Glutamatergic neuron (in vitro differentiated cells): Measurements from ENCODE around the gene LOC101059915.
"Not testable (repeated sequence)": the region's sequence is repeated elsewhere in the genome, so short reads cannot be mapped to it uniquely, and the experiment has no call there.

Experiments
- DNase-seq: peaks from one replicate; pipeline ENCODE4 v3.0.0; 2022
- H3K27ac Mint-ChIP-seq: one replicate; pipeline ENCODE4 v1.8.0; 2020; ENCODE audit warnings: mild to moderate bottlenecking, mixed read lengths, inconsistent platforms; ENCODE audit not compliant: unreplicated experiment
- H3K27me3 Mint-ChIP-seq: one replicate; pipeline ENCODE4 v1.8.0; 2020; ENCODE audit warnings: mild to moderate bottlenecking, moderate library complexity, mixed read lengths, inconsistent platforms; ENCODE audit not compliant: unreplicated experiment
- H3K36me3 Mint-ChIP-seq: one replicate; pipeline ENCODE4 v1.8.0; 2020; ENCODE audit warnings: mild to moderate bottlenecking, mixed read lengths, inconsistent platforms; ENCODE audit not compliant: unreplicated experiment
- H3K4me1 Mint-ChIP-seq: one replicate; pipeline ENCODE4 v1.8.0; 2020; ENCODE audit warnings: mild to moderate bottlenecking, low read depth, mixed read lengths, inconsistent platforms; ENCODE audit not compliant: unreplicated experiment
- H3K4me3 Mint-ChIP-seq: one replicate; pipeline ENCODE4 v1.8.0; 2020; ENCODE audit warnings: mild to moderate bottlenecking, mixed read lengths, inconsistent platforms; ENCODE audit not compliant: unreplicated experiment
- H3K9me3 Mint-ChIP-seq: one replicate; pipeline ENCODE4 v1.8.0; 2020; ENCODE audit warnings: mild to moderate bottlenecking, moderate library complexity, mixed read lengths, inconsistent platforms; ENCODE audit not compliant: unreplicated experiment
- TF ChIP-seq, protein P1 (sequence below): fragments of 200-600 bp; sonication (generic); IDR thresholded peaks from one replicate; pipeline ENCODE4 v1.5.0; 2021; ENCODE audit not compliant: partially characterized antibody, unreplicated experiment

The LOC101059915 gene

GRCh38 chrX:71657267-71657666, 10.1 kb upstream of the LOC101059915 start:
- Mint-ChIP-seq H3K4me1 (no peaks in the 10 kb centered on the region), H3K27ac (no peak overlapping the region), H3K9me3 (no peaks in the 10 kb centered on the region), H3K27me3 (no peaks in the 10 kb centered on the region), H3K4me3 (no peak overlapping the region), H3K36me3 (no peaks in the 10 kb centered on the region)
- TF ChIP-seq, protein P1, sequence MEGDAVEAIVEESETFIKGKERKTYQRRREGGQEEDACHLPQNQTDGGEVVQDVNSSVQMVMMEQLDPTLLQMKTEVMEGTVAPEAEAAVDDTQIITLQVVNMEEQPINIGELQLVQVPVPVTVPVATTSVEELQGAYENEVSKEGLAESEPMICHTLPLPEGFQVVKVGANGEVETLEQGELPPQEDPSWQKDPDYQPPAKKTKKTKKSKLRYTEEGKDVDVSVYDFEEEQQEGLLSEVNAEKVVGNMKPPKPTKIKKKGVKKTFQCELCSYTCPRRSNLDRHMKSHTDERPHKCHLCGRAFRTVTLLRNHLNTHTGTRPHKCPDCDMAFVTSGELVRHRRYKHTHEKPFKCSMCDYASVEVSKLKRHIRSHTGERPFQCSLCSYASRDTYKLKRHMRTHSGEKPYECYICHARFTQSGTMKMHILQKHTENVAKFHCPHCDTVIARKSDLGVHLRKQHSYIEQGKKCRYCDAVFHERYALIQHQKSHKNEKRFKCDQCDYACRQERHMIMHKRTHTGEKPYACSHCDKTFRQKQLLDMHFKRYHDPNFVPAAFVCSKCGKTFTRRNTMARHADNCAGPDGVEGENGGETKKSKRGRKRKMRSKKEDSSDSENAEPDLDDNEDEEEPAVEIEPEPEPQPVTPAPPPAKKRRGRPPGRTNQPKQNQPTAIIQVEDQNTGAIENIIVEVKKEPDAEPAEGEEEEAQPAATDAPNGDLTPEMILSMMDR: no peak
- DNase-seq: no peak

GRCh38 chrX:71659342-71659741, 8.0 kb upstream of the LOC101059915 start:
- TF ChIP-seq, protein P1: no peak
- Mint-ChIP-seq H3K4me3 (no peak overlapping the region), H3K27me3 (no peaks in the 10 kb centered on the region), H3K4me1 (no peaks in the 10 kb centered on the region), H3K36me3 (no peaks in the 10 kb centered on the region), H3K9me3 (no peaks in the 10 kb centered on the region), H3K27ac (no peak overlapping the region)
- DNase-seq: no peak

DNA sequence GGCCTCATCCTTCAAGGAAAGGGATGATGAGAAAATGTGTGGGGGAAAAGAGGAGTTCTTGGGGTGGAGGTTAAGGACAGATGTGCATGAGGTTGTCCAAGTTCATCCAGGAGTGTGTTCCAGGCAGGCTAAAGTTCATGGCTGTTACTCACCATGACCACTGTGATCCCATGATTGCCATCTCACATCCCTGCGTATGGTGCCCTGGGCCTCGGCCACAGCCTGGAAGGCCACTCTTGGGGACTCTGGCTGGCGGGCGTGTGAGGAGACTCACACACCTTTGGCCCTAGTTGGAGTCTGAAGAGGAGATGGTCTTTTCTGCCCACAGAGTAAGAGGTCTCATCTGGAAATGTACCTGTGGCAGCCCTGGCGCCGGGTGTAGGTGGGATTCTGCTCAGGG, 7.4 kb upstream of the LOC101059915 start:
- H3K36me3 Mint-ChIP-seq: no peaks in the 10 kb centered on the region
- H3K27me3 Mint-ChIP-seq: no peaks in the 10 kb centered on the region
- no peak for DNase-seq
- no peak overlapping the region for H3K4me3 Mint-ChIP-seq
- TF ChIP-seq, protein P1: no peak
- no peak overlapping the region for H3K27ac Mint-ChIP-seq
- H3K4me1 Mint-ChIP-seq: no peaks in the 10 kb centered on the region
- H3K9me3 Mint-ChIP-seq: no peaks in the 10 kb centered on the region

DNA sequence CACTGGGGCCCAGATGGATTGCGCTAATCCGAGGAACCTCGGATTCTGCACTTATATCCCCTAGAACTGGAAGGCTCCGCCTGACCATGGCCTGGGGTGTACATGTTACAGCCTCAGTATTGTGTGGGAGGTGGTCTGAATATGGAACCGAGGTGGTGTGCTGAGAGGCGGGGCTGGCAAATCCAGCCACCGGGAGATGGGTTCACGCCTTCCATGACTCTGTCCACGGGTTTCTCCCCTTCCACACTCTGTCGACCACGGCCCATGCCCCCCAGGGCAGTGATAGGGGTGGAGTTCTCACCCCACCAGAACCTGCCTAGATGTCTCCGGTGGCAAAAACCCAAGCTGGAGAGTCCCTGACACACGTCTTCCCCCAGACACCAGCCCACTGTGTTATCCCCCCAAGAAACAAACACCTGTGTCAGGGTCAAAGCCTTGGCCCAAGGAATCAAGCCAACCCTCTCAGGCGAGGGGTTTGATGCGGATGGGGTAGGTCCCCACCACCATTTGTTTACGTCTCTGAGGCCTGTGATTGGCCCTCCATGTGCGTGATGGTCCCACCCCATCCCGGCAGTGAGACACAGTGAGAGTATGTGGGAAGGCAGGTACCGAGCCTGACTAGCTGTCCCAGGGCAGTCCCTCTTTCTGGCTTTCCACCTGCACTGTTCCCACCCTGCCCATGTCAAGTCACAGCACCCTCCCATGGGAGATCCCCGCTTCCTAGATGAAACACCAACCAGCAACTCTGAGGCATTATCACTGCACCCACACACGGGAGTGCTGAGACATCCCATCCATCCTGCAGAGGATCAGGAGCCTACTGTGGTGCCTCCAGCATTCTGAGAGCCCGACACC, 6.6 kb upstream of the LOC101059915 start:
- Mint-ChIP-seq H3K9me3 (no peaks in the 10 kb centered on the region), H3K4me1 (no peaks in the 10 kb centered on the region), H3K4me3 (no peak overlapping the region), H3K36me3 (no peaks in the 10 kb centered on the region), H3K27ac (no peak overlapping the region), H3K27me3 (no peaks in the 10 kb centered on the region)
- DNase-seq: no peak
- TF ChIP-seq, protein P1: no peak

DNA sequence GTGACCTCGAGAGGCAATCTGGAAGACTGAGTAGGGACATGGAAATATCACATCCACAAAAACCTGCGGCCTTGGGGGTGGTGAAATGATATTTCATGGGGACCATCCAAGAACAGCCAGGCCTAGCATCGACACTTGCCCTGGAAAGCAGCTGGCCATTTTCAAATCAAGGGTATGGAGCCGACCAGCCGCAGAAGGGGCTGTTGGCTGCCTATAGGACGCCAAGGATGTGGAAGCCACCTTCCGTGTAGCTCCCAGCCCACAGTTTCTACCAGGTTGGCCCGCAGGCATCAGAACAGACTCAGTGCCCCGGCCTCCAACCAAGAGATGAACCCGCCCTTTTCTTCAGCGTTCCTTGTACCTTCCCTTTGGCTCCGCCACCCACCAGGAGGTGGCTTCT, 5.4 kb upstream of the LOC101059915 start:
- Mint-ChIP-seq H3K27ac (no peak overlapping the region), H3K27me3 (no peaks in the 10 kb centered on the region), H3K4me3 (no peak overlapping the region), H3K36me3 (no peaks in the 10 kb centered on the region), H3K9me3 (no peaks in the 10 kb centered on the region), H3K4me1 (no peaks in the 10 kb centered on the region)
- TF ChIP-seq, protein P1: no peak
- no peak for DNase-seq

DNA sequence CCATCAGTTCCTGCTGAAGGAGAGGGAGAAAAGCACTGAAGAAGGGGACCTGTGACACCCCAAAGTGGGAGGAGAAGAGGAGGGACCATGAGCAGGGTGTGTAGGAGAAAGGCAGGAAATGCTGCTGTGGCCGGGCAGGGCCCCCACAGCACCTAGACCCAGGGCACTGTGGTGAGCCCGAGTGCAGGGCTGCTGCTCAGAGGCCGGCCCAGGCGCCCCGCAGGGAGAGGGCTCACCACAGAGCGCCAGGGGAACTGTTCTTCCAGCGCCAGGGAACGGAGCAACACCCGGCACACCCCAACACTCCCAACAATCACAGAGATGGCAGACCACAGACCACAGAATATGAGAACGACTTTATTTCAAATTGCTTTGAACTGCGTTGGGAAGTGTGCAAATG, 4.7 kb upstream of the LOC101059915 start:
- H3K9me3 Mint-ChIP-seq, H3K36me3 Mint-ChIP-seq, H3K4me3 Mint-ChIP-seq, H3K27ac Mint-ChIP-seq, H3K4me1 Mint-ChIP-seq, H3K27me3 Mint-ChIP-seq, DNase-seq: not testable (repeated sequence)

DNA sequence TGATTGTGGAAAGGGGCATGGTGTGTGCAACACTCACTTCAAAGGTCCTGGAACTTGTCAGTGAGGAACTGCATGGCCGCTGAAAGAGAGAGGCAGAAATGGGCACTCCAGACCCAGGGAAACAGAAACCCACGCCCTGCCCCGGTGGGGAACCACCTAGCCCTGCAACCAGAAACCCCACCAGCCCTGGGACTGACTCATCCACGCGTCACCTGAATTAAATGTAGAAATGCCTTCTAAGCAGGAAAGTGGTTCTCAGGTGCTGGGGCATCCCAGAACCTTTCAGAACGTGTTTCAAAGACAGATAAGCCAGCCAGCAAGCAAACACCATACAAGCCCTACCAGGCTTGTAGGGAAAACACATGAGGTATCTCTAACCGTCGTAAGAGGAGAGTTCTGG, 4.1 kb upstream of the LOC101059915 start:
- H3K9me3 Mint-ChIP-seq, H3K27ac Mint-ChIP-seq, H3K36me3 Mint-ChIP-seq, H3K27me3 Mint-ChIP-seq, H3K4me3 Mint-ChIP-seq, DNase-seq, H3K4me1 Mint-ChIP-seq: not testable (repeated sequence)
